Bronchial epithelial cell (primary cell): Measurements from ENCODE around the gene FAM107A. TPM values are rescaled to one million over a fixed set of nuclear protein-coding genes. Genes with fewer than 3 reads are reported as not detected.

Source experiments
- DNase-seq: peaks from one replicate; pipeline ENCODE4 v3.0.0-alpha.2; 2010; ENCODE audit warnings: low read depth
- FAIRE-seq: peaks from 2 replicates; lab custom pipeline; 2011; peaks lifted over from hg19 to GRCh38; lab: Jason Lieb, UNC
- H3K27me3 ChIP-seq: 2 replicates; pipeline ENCODE4 v1.5.1; 2011; ENCODE audit warnings: low read length; ENCODE audit not compliant: control insufficient read depth, insufficient read depth
- H3K36me3 ChIP-seq: 2 replicates; pipeline ENCODE4 v1.5.1; 2011; ENCODE audit warnings: low read length; ENCODE audit not compliant: control insufficient read depth, insufficient read depth
- H3K4me3 ChIP-seq: 2 replicates; pipeline ENCODE4 v1.5.1; 2011; ENCODE audit warnings: mild to moderate bottlenecking, low read depth, low read length, control low read depth
- total RNA-seq: library from RNA; depleted of rRNA; stranded (reverse); fragments of >200 nt; gene quantifications from 2 replicates; pipeline ENCODE4 v1.2.1, GENCODE V29; 2014
- TF ChIP-seq, protein P1 (sequence below): IDR thresholded peaks from 2 replicates; pipeline ENCODE4 v1.5.1; 2011; ENCODE audit warnings: mild to moderate bottlenecking, moderate library complexity, low read length, control low read depth, inconsistent platforms; ENCODE audit not compliant: insufficient read depth, severe bottlenecking

FAM107A gene
- total RNA-seq, 1 donor from 2014 or later, result not detected

- DNase-seq (no peak), FAIRE-seq (peak; percentile 82)
- Histone ChIP-seq H3K36me3 (no peaks in the 10 kb centered on the region), H3K27me3 (peaks cover 6% of the 10 kb centered on the region), H3K4me3 (no peak overlapping the region)
- TF ChIP-seq, protein P1, sequence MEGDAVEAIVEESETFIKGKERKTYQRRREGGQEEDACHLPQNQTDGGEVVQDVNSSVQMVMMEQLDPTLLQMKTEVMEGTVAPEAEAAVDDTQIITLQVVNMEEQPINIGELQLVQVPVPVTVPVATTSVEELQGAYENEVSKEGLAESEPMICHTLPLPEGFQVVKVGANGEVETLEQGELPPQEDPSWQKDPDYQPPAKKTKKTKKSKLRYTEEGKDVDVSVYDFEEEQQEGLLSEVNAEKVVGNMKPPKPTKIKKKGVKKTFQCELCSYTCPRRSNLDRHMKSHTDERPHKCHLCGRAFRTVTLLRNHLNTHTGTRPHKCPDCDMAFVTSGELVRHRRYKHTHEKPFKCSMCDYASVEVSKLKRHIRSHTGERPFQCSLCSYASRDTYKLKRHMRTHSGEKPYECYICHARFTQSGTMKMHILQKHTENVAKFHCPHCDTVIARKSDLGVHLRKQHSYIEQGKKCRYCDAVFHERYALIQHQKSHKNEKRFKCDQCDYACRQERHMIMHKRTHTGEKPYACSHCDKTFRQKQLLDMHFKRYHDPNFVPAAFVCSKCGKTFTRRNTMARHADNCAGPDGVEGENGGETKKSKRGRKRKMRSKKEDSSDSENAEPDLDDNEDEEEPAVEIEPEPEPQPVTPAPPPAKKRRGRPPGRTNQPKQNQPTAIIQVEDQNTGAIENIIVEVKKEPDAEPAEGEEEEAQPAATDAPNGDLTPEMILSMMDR, result no peak
These were observed 1.1 kb downstream of the FAM107A start for GRCh38 chr3:58575971-58576652.

GRCh38 chr3:58574682-58575081 lies 2.5 kb downstream of the FAM107A start:
- Histone ChIP-seq H3K27me3 (peaks cover 5% of the 10 kb centered on the region), H3K4me3 (no peak overlapping the region), H3K36me3 (no peaks in the 10 kb centered on the region)
- FAIRE-seq (no peak), DNase-seq (no peak)
- TF ChIP-seq, protein P1, result no peak

GRCh38 chr3:58574106-58574505 lies 3.1 kb downstream of the FAM107A start:
- FAIRE-seq (no peak), DNase-seq (no peak)
- TF ChIP-seq, protein P1, result no peak
- no peak overlapping the region for H3K4me3 ChIP-seq
- H3K27me3 ChIP-seq, result peaks cover 3% of the 10 kb centered on the region
- H3K36me3 ChIP-seq, result no peaks in the 10 kb centered on the region

- FAIRE-seq, result peak; percentile 28
- H3K4me3 ChIP-seq, result no peak overlapping the region
These were observed 3.6 kb downstream of the FAM107A start for GRCh38 chr3:58573640-58574039.

GRCh38 chr3:58572634-58573230 lies 4.5 kb downstream of the FAM107A start:
- TF ChIP-seq, protein P1, result no peak
- Histone ChIP-seq H3K36me3 (no peaks in the 10 kb centered on the region), H3K4me3 (no peak overlapping the region), H3K27me3 (peaks cover 3% of the 10 kb centered on the region)
- no peak for FAIRE-seq
- no peak for DNase-seq

More at GRCh38 chr3:58573640-58574039, 3.6 kb downstream of the FAM107A start:
- Histone ChIP-seq H3K36me3 (no peaks in the 10 kb centered on the region), H3K27me3 (peaks cover 3% of the 10 kb centered on the region)
- no peak for DNase-seq
- TF ChIP-seq, protein P1, result no peak
